ENCODE results near the gene PECR.
"Not testable (repeated sequence)": the region's sequence is repeated elsewhere in the genome, so short reads cannot be mapped to it uniquely, and the experiment has no call there.

PECR gene

GRCh38 chr2:216029416-216030129 is 52.0 kb downstream of the PECR start:
- DNase-seq (ENCODE audit: low read depth), result peak; percentile 42

- no peak for DNase-seq (ENCODE audit: low read depth)
These were observed 56.8 kb downstream of the PECR start for GRCh38 chr2:216024779-216025336.

- no peak for DNase-seq (ENCODE audit: low read depth)
These were observed 58.5 kb downstream of the PECR start for GRCh38 chr2:216023055-216023648.

- DNase-seq (ENCODE audit: low read depth), result no peak
These were observed 59.6 kb downstream of the PECR start for GRCh38 chr2:216021768-216022565.

- no peak for DNase-seq (ENCODE audit: low read depth)
These were observed 62.9 kb downstream of the PECR start for GRCh38 chr2:216018709-216019108.

GRCh38 chr2:216017365-216017764 is 64.2 kb downstream of the PECR start:
- DNase-seq (ENCODE audit: low read depth), result no peak

GRCh38 chr2:216016581-216016980 is 65.0 kb downstream of the PECR start:
- no peak for DNase-seq (ENCODE audit: low read depth)

- DNase-seq (ENCODE audit: low read depth), result no peak
These were observed 65.7 kb downstream of the PECR start for GRCh38 chr2:216015722-216016464.

GRCh38 chr2:216014986-216015385 is 66.6 kb downstream of the PECR start:
- no peak for DNase-seq (ENCODE audit: low read depth)

GRCh38 chr2:216014006-216014405 is 67.6 kb downstream of the PECR start:
- no peak for DNase-seq (ENCODE audit: low read depth)

GRCh38 chr2:216013080-216013909 is 68.3 kb downstream of the PECR start, which contains the start of gene MREG:
Gene MREG (minus strand): TSS chr2:216013551. CDS start chr2:216013327, 224 bp downstream.
- DNase-seq (ENCODE audit: low read depth), result peak; percentile 57

GRCh38 chr2:216012830-216013079 is 68.9 kb downstream of the PECR start:
- DNase-seq (ENCODE audit: low read depth), result no peak

GRCh38 chr2:216012133-216012829 is 69.3 kb downstream of the PECR start:
- DNase-seq (ENCODE audit: low read depth), result peak; percentile 48

- DNase-seq (ENCODE audit: low read depth), result not testable (repeated sequence)
These were observed 72.4 kb downstream of the PECR start for GRCh38 chr2:216009215-216009614.

GRCh38 chr2:216008387-216008786 is 73.2 kb downstream of the PECR start:
- no peak for DNase-seq (ENCODE audit: low read depth)

- no peak for DNase-seq (ENCODE audit: low read depth)
These were observed 75.4 kb downstream of the PECR start for GRCh38 chr2:216006164-216006663.

- no peak for DNase-seq (ENCODE audit: low read depth)
These were observed 76.8 kb downstream of the PECR start for GRCh38 chr2:216004697-216005283.

- DNase-seq (ENCODE audit: low read depth), result no peak
These were observed 77.5 kb downstream of the PECR start for GRCh38 chr2:216003876-216004696.

- no peak for DNase-seq (ENCODE audit: low read depth)
These were observed 78.9 kb downstream of the PECR start for GRCh38 chr2:216002693-216003092.
